HL-60 (cell line): Measurements from ENCODE around the gene IGFBP3.
"Not testable (repeated sequence)": the region's sequence is repeated elsewhere in the genome, so short reads cannot be mapped to it uniquely, and the experiment has no call there.

Experiments
- DNase-seq, 2 experiments: peaks; one replicate each; pipeline ENCODE4 v3.0.0-alpha.2; 2010 to 2020; ENCODE audit warnings: low read depth in 1 of 2, low spot score in 1 of 2
- H3K27ac ChIP-seq: fragments of 250-450 bp; sonication (Bioruptor Pico); replicated peaks from 2 replicates; pipeline ENCODE4 v1.5.1; 2020; ENCODE audit warnings: mild to moderate bottlenecking, moderate library complexity
- H3K27me3 ChIP-seq: fragments of 250-450 bp; sonication (Bioruptor Pico); 2 replicates; pipeline ENCODE4 v1.5.1; 2021; ENCODE audit warnings: mild to moderate bottlenecking, moderate library complexity; ENCODE audit not compliant: insufficient read depth, poor library complexity, severe bottlenecking
- H3K4me3 ChIP-seq: replicated peaks from 2 replicates; pipeline ENCODE4 v1.5.1; 2011; ENCODE audit warnings: mild to moderate bottlenecking, control low read depth, low read length; ENCODE audit not compliant: insufficient read depth
- CTCF ChIP-seq: IDR thresholded peaks from one replicate; pipeline ENCODE4 v1.5.1; 2011; ENCODE audit warnings: low read length, control low read depth, inconsistent platforms; ENCODE audit not compliant: insufficient read depth
- GABPA ChIP-seq: IDR thresholded peaks from 2 replicates; pipeline ENCODE4 v1.6.1; 2012; ENCODE audit warnings: low read depth
- POLR2AphosphoS5 ChIP-seq: IDR thresholded peaks from 2 replicates; pipeline ENCODE4 v1.6.1; 2012; ENCODE audit warnings: low read depth
- REST ChIP-seq: IDR thresholded peaks from 2 replicates; pipeline ENCODE4 v1.6.1; 2012; ENCODE audit warnings: low read depth; ENCODE audit not compliant: insufficient replicate concordance
- SPI1 ChIP-seq: IDR thresholded peaks from 2 replicates; pipeline ENCODE4 v1.6.1; 2012; ENCODE audit warnings: low read depth, mild to moderate bottlenecking, borderline replicate concordance

Gene IGFBP3

GRCh38 chr7:45962861-45963260, 41.8 kb upstream of the IGFBP3 start:
- H3K27me3 ChIP-seq = no peaks in the 10 kb centered on the region
- H3K4me3 ChIP-seq = no peak overlapping the region
- TF ChIP-seq SPI1 = no peak
- TF ChIP-seq REST = no peak
- no peak for TF ChIP-seq CTCF
- TF ChIP-seq GABPA = no peak
- no peak for TF ChIP-seq POLR2AphosphoS5
- no peak for DNase-seq
- no peak overlapping the region for H3K27ac ChIP-seq

- no peak overlapping the region for H3K27ac ChIP-seq
- TF ChIP-seq POLR2AphosphoS5 = no peak
- TF ChIP-seq REST = no peak
- no peak for TF ChIP-seq SPI1
- no peak for TF ChIP-seq GABPA
- TF ChIP-seq CTCF = no peak
- DNase-seq = no peak
- no peak overlapping the region for H3K4me3 ChIP-seq
- no peaks in the 10 kb centered on the region for H3K27me3 ChIP-seq
These were observed 36.6 kb upstream of the IGFBP3 start for GRCh38 chr7:45957721-45958120.

- Histone ChIP-seq H3K4me3 (no peak overlapping the region), H3K27me3 (no peaks in the 10 kb centered on the region), H3K27ac (no peak overlapping the region)
- TF ChIP-seq POLR2AphosphoS5 (no peak), GABPA (no peak), CTCF (no peak), SPI1 (no peak), REST (no peak)
- no peak for DNase-seq
These were observed 34.2 kb upstream of the IGFBP3 start for GRCh38 chr7:45955286-45955685.

GRCh38 chr7:45953055-45953454, 32.0 kb upstream of the IGFBP3 start:
- not testable (repeated sequence) for H3K4me3 ChIP-seq, DNase-seq, H3K27me3 ChIP-seq, H3K27ac ChIP-seq
